ENCODE measurements around the gene BRCC3. TPM values are rescaled to one million over a fixed set of nuclear protein-coding genes. Genes with fewer than 3 reads are reported as not detected.

Gene BRCC3
- total RNA-seq, 2 experiments from 2014 or later, result 28.2 to 30.6 TPM

- POLR2A ChIA-PET, result no interaction called here
- Mint-ChIP-seq H3K27ac (no peak overlapping the region), H3K4me1 (peaks cover 24% of the 10 kb centered on the region), H3K27me3 (no peaks in the 10 kb centered on the region), H3K36me3 (ENCODE audit: low read depth) (peaks cover 8% of the 10 kb centered on the region), H3K9me3 (no peaks in the 10 kb centered on the region), H3K4me3 (no peak overlapping the region)
- CTCF ChIA-PET, result interaction anchor here (1.4 kb wide), 1 partner anchor 8 kb away, joined by 5 read pairs; no protein-coding TSS in a partner anchor
- DNase-seq, result no peak
Measured at GRCh38 chrX:155046811-155047528, 24.3 kb upstream of the BRCC3 start.

GRCh38 chrX:155048977-155049619 lies 22.2 kb upstream of the BRCC3 start:
- no peaks in the 10 kb centered on the region for H3K9me3 Mint-ChIP-seq
- peaks cover 34% of the 10 kb centered on the region for H3K4me1 Mint-ChIP-seq
- no peak overlapping the region for H3K27ac Mint-ChIP-seq
- peaks cover 16% of the 10 kb centered on the region for H3K36me3 Mint-ChIP-seq (ENCODE audit: low read depth)
- CTCF ChIA-PET, result no interaction called here
- POLR2A ChIA-PET, result no interaction called here
- no peak overlapping the region for H3K4me3 Mint-ChIP-seq
- no peaks in the 10 kb centered on the region for H3K27me3 Mint-ChIP-seq
- peak; percentile 54 for DNase-seq

- Mint-ChIP-seq H3K27me3 (no peaks in the 10 kb centered on the region), H3K36me3 (ENCODE audit: low read depth) (peaks cover 20% of the 10 kb centered on the region), H3K27ac (peak overlapping the region; percentile 13), H3K4me3 (no peak overlapping the region), H3K4me1 (peaks cover 55% of the 10 kb centered on the region), H3K9me3 (no peaks in the 10 kb centered on the region)
- POLR2A ChIA-PET, result no interaction called here
- no peak for DNase-seq
- CTCF ChIA-PET, result interaction anchor here (1.0 kb wide), 1 partner anchor 39 kb away, joined by 3 read pairs; no protein-coding TSS in a partner anchor
Measured at GRCh38 chrX:155052738-155053498, 18.4 kb upstream of the BRCC3 start.

- no peak for DNase-seq
- POLR2A ChIA-PET, result no interaction called here
- H3K27ac Mint-ChIP-seq, result no peak overlapping the region
- H3K9me3 Mint-ChIP-seq, result no peaks in the 10 kb centered on the region
- H3K4me3 Mint-ChIP-seq, result no peak overlapping the region
- peaks cover 56% of the 10 kb centered on the region for H3K4me1 Mint-ChIP-seq
- H3K36me3 Mint-ChIP-seq (ENCODE audit: low read depth), result peaks cover 20% of the 10 kb centered on the region
- no peaks in the 10 kb centered on the region for H3K27me3 Mint-ChIP-seq
- CTCF ChIA-PET, result no interaction called here
Measured at GRCh38 chrX:155053656-155054055, 17.7 kb upstream of the BRCC3 start.

- Mint-ChIP-seq H3K27me3 (no peaks in the 10 kb centered on the region), H3K4me1 (peaks cover 52% of the 10 kb centered on the region), H3K4me3 (no peak overlapping the region), H3K36me3 (ENCODE audit: low read depth) (peaks cover 20% of the 10 kb centered on the region), H3K27ac (no peak overlapping the region), H3K9me3 (no peaks in the 10 kb centered on the region)
- POLR2A ChIA-PET, result no interaction called here
- no peak for DNase-seq
- CTCF ChIA-PET, result no interaction called here
Measured at GRCh38 chrX:155054255-155054654, 17.1 kb upstream of the BRCC3 start.

GRCh38 chrX:155055494-155055893 lies 15.8 kb upstream of the BRCC3 start:
- no peak for DNase-seq
- Mint-ChIP-seq H3K4me3 (no peak overlapping the region), H3K9me3 (no peaks in the 10 kb centered on the region), H3K27me3 (no peaks in the 10 kb centered on the region), H3K36me3 (ENCODE audit: low read depth) (peaks cover 20% of the 10 kb centered on the region), H3K4me1 (peaks cover 46% of the 10 kb centered on the region), H3K27ac (no peak overlapping the region)
- ChIA-PET CTCF (interaction anchor here (0.8 to 1.2 kb wide), 2 partner anchors 9 to 29 kb away, joined by 3 to 5 read pairs; partner anchors contain the start of gene FUNDC2), POLR2A (interaction anchor here (0.7 kb wide), 1 partner anchor 74 kb away, joined by 3 read pairs; no protein-coding TSS in a partner anchor)

- peaks cover 19% of the 10 kb centered on the region for H3K36me3 Mint-ChIP-seq (ENCODE audit: low read depth)
- DNase-seq, result peak; percentile 18
- CTCF ChIA-PET, result interaction anchor here (0.6 to 1.8 kb wide), 4 partner anchors 10 to 30 kb away, joined by 3 to 5 read pairs (median 4); partner anchors contain the start of gene FUNDC2
- POLR2A ChIA-PET, result interaction anchor here (0.8 kb wide), 1 partner anchor 30 kb away, joined by 3 read pairs; the partner anchor contains the start of gene FUNDC2
- no peaks in the 10 kb centered on the region for H3K27me3 Mint-ChIP-seq
- peaks cover 37% of the 10 kb centered on the region for H3K4me1 Mint-ChIP-seq
- no peak overlapping the region for H3K4me3 Mint-ChIP-seq
- peak overlapping the region; percentile 68 for H3K27ac Mint-ChIP-seq
- H3K9me3 Mint-ChIP-seq, result no peaks in the 10 kb centered on the region
Measured at GRCh38 chrX:155056471-155056870, 14.8 kb upstream of the BRCC3 start.

GRCh38 chrX:155056877-155057792 lies 14.2 kb upstream of the BRCC3 start:
- ChIA-PET CTCF (interaction anchor here (0.6 to 1.8 kb wide), 4 partner anchors 9 to 26 kb away, joined by 3 to 5 read pairs (median 4); no protein-coding TSS in a partner anchor), POLR2A (interaction anchor here (0.8 kb wide), 1 partner anchor 30 kb away, joined by 3 read pairs; the partner anchor contains the start of gene FUNDC2)
- peaks cover 17% of the 10 kb centered on the region for H3K36me3 Mint-ChIP-seq (ENCODE audit: low read depth)
- peak overlapping the region; percentile 68 for H3K27ac Mint-ChIP-seq
- H3K4me3 Mint-ChIP-seq, result peak overlapping the region; percentile 49
- H3K27me3 Mint-ChIP-seq, result no peaks in the 10 kb centered on the region
- peaks cover 33% of the 10 kb centered on the region for H3K4me1 Mint-ChIP-seq
- peak; percentile 42 for DNase-seq
- H3K9me3 Mint-ChIP-seq, result no peaks in the 10 kb centered on the region

- peaks cover 21% of the 10 kb centered on the region for H3K4me1 Mint-ChIP-seq
- H3K9me3 Mint-ChIP-seq, result no peaks in the 10 kb centered on the region
- no peak for DNase-seq
- ChIA-PET POLR2A (no interaction called here), CTCF (no interaction called here)
- H3K36me3 Mint-ChIP-seq (ENCODE audit: low read depth), result peaks cover 5% of the 10 kb centered on the region
- H3K27me3 Mint-ChIP-seq, result no peaks in the 10 kb centered on the region
- H3K4me3 Mint-ChIP-seq, result no peak overlapping the region
- no peak overlapping the region for H3K27ac Mint-ChIP-seq
Measured at GRCh38 chrX:155061760-155062159, 9.5 kb upstream of the BRCC3 start.

GRCh38 chrX:155065035-155065734 lies 6.1 kb upstream of the BRCC3 start:
- POLR2A ChIA-PET, result no interaction called here
- CTCF ChIA-PET, result interaction anchor here (1.7 kb wide), 1 partner anchor 9 kb away, joined by 4 read pairs; no protein-coding TSS in a partner anchor

GRCh38 chrX:155068165-155068564 lies 3.1 kb upstream of the BRCC3 start:
- Mint-ChIP-seq H3K9me3 (no peaks in the 10 kb centered on the region), H3K36me3 (ENCODE audit: low read depth) (peaks cover 13% of the 10 kb centered on the region), H3K27me3 (no peaks in the 10 kb centered on the region), H3K27ac (no peak overlapping the region), H3K4me1 (peaks cover 44% of the 10 kb centered on the region), H3K4me3 (no peak overlapping the region)
- ChIA-PET POLR2A (no interaction called here), CTCF (no interaction called here)
- no peak for DNase-seq

More at GRCh38 chrX:155065035-155065734, 6.1 kb upstream of the BRCC3 start:
- Mint-ChIP-seq H3K4me3 (no peak overlapping the region), H3K4me1 (peaks cover 34% of the 10 kb centered on the region), H3K36me3 (ENCODE audit: low read depth) (peaks cover 5% of the 10 kb centered on the region), H3K27me3 (no peaks in the 10 kb centered on the region), H3K27ac (no peak overlapping the region), H3K9me3 (no peaks in the 10 kb centered on the region)
- no peak for DNase-seq

Measured in activated CD4-positive, alpha-beta T cell treated with anti-CD3 and anti-CD28 coated beads, Interleukin-2, amount 10 ng/mL, durations not matched to agents 7 days and 5 days (primary cell).